Tibial nerve (tissue), 4 donors: Measurements from ENCODE around the gene SLC15A4.

Source experiments
- CTCF ChIP-seq, 5 experiments: fragments of 200-600 bp in 3 of 5; fragments of 450-650 bp in 2 of 5; sonication (generic) in 3 of 5; IDR thresholded peaks; one replicate each; pipeline ENCODE4 v1.5.1; 2016 to 2019; ENCODE audit warnings: antibody characterized with exemption in 5 of 5, mild to moderate bottlenecking in 3 of 5, moderate library complexity in 2 of 5
- EP300 ChIP-seq, 2 donors: sonication (generic); formaldehyde crosslinking; IDR thresholded peaks; one replicate each; pipeline ENCODE4 v1.6.1; 2017; ENCODE audit warnings: antibody characterized with exemption in 2 of 2, mild to moderate bottlenecking in 1 of 2
- POLR2A ChIP-seq, 2 donors: fragments of 450-650 bp; IDR thresholded peaks; one replicate each; pipeline ENCODE4 v1.6.1; 2017; ENCODE audit warnings: antibody characterized with exemption in 2 of 2, mild to moderate bottlenecking in 2 of 2, moderate library complexity in 2 of 2

DNA sequence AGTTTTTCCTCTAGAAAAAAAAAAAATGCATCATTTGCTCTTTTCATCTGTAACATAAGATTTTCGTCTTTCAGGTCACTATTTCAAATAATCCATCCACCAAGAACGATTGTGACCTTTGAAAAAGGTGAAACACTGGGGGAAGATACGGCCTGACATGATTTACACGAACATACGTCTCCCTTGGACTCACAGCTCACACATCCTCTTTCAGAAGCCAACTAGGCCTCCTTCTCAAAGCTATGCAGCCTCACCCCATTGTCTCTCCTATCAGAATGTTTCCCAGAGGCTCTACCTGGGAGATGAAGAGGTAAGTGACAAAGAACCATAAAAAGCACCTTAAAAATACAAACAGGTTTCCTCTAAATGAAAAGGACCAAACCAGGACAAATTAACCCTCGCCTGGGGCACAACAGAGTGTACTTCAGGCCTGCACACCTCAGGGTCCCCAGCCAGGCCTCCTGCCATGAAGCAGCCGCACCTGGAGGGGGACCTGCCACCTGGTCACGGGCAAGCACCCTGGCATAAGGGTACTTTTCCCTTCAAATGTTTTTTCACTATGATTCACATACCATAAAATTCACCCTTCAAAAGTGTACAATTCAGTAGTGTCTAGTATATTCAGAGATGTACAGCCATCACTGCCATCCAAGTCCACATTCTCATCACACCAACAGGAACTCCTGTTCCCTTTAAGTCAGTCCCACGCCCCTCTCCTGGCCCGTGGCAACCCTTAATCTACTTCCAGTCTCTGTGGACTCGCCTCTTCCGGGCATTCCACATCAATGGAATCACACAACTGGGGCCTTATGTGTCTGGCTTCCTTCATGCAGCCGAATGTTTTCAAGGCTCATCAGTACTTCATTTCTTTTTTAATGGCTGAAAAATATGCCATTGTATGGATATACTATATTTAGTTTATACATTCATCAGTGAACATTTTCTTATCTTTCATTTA, 5.4 kb downstream of the SLC15A4 start:
- TF ChIP-seq CTCF (IDR thresholded peaks at IDR 0.05) (no peak), EP300 (IDR thresholded peaks at IDR 0.05) (no peak), POLR2A (IDR thresholded peaks at IDR 0.05) (no peak)
